Panc1 (cell line): ENCODE measurements around the gene UBE2L3. TPM values are rescaled to one million over a fixed set of nuclear protein-coding genes. Genes with fewer than 3 reads are reported as not detected.

ENCODE experiments used
- ATAC-seq: fragments of 200-7000 bp; cut with Tn5 transposase; 2 replicates; pipeline ENCODE4 v1.9.1; 2020; ENCODE audit warnings: mild to moderate bottlenecking, moderate library complexity
- BruUV-seq: library from RNA; stranded (reverse); fragments of 400-500 nt; replicated peaks from 2 replicates; lab custom pipeline; 2021; lab: Mats Ljungman, UMichigan
- CTCF ChIA-PET: fragments of 300-600 bp; sonication (Branson Sonifier 250); formaldehyde crosslinking; loops from one replicate; lab custom pipeline; 2022; ENCODE audit warnings: antibody characterized with exemption; lab: Charles Lee
- POLR2A ChIA-PET: fragments of 300-600 bp; sonication (Branson Sonifier 250); formaldehyde crosslinking; loops from one replicate; lab custom pipeline; 2022; ENCODE audit warnings: antibody characterized with exemption; lab: Charles Lee
- DNase-seq: peaks from one replicate; pipeline ENCODE4 v3.0.0-alpha.2; 2010; ENCODE audit warnings: low read depth, low spot score
- H3K27ac ChIP-seq: 2 replicates; pipeline ENCODE4 v1.5.1; 2011; ENCODE audit warnings: mild to moderate bottlenecking, low read length, inconsistent platforms
- H3K27me3 ChIP-seq: fragments of 200-500 bp; sonication (Bioruptor generic); 2 replicates; pipeline ENCODE4 v1.6.0; 2014; ENCODE audit warnings: low read length, inconsistent platforms; ENCODE audit not compliant: control insufficient read depth, insufficient read depth
- H3K36me3 ChIP-seq: fragments of 200-500 bp; sonication (Bioruptor generic); 2 replicates; pipeline ENCODE4 v1.5.1; 2014; ENCODE audit warnings: inconsistent platforms, mild to moderate bottlenecking, low read length, moderate library complexity; ENCODE audit not compliant: control insufficient read depth, insufficient read depth
- H3K4me1 ChIP-seq: 2 replicates; pipeline ENCODE4 v1.5.1; 2011; ENCODE audit warnings: inconsistent platforms, mild to moderate bottlenecking, low read length, moderate library complexity; ENCODE audit not compliant: control insufficient read depth, insufficient read depth
- H3K4me3 ChIP-seq, 2 experiments: 2 replicates each; pipeline ENCODE4 v1.5.1; 2011 to 2012; ENCODE audit warnings: low read depth in 2 of 2, low read length in 2 of 2, mild to moderate bottlenecking in 2 of 2, inconsistent platforms in 1 of 2, moderate library complexity in 1 of 2
- H3K9me3 ChIP-seq: fragments of 200-500 bp; sonication (Bioruptor generic); 2 replicates; pipeline ENCODE4 v1.5.1; 2014; ENCODE audit warnings: low read depth, mild to moderate bottlenecking, inconsistent platforms, low read length, moderate library complexity; ENCODE audit not compliant: control insufficient read depth, insufficient read depth
- POLR2AphosphoS5 ChIP-seq: IDR thresholded peaks from 2 replicates; pipeline ENCODE4 v1.6.1; 2012; ENCODE audit warnings: mild to moderate bottlenecking, low read depth, low read length, moderate library complexity
- SIN3A ChIP-seq: IDR thresholded peaks from 2 replicates; pipeline ENCODE4 v1.6.1; 2012; ENCODE audit warnings: low read depth, mild to moderate bottlenecking, low read length, moderate library complexity, borderline replicate concordance; ENCODE audit not compliant: insufficient read depth
- TCF7L2 ChIP-seq: IDR thresholded peaks from 2 replicates; pipeline ENCODE4 v1.6.1; 2011; ENCODE audit warnings: mild to moderate bottlenecking, low read depth, low read length, inconsistent platforms
- in situ Hi-C: cut with HindIII; loops from 2 replicates; pipeline ENCODE4 v1.10.0; 2016; ENCODE audit warnings: low sequenced_read_pairs, low pct_unique_long_range_greater_than_20kb
- intact Hi-C: fragments of 100-400 bp; cut with micrococcal nuclease; formaldehyde crosslinking; loops from one replicate; pipeline ENCODE4 v1.10.0; 2022; ENCODE audit not compliant: unreplicated experiment
- total RNA-seq: library from RNA; stranded (reverse); gene quantifications from one replicate; pipeline ENCODE4 v1.2.1, GENCODE V29; 2021; ENCODE audit not compliant: unreplicated experiment
- TF ChIP-seq, protein P1 (sequence below), 2 experiments: IDR thresholded peaks; 2 replicates each; pipeline ENCODE4 v1.6.1; 2011 to 2012; ENCODE audit warnings: low read depth in 2 of 2, control low read depth in 1 of 2, low read length in 1 of 2, mild to moderate bottlenecking in 1 of 2, moderate library complexity in 1 of 2; ENCODE audit not compliant: insufficient read depth in 1 of 2

Gene UBE2L3
- total RNA-seq, 1 experiment from 2014 or later: 51.1 TPM

DNA sequence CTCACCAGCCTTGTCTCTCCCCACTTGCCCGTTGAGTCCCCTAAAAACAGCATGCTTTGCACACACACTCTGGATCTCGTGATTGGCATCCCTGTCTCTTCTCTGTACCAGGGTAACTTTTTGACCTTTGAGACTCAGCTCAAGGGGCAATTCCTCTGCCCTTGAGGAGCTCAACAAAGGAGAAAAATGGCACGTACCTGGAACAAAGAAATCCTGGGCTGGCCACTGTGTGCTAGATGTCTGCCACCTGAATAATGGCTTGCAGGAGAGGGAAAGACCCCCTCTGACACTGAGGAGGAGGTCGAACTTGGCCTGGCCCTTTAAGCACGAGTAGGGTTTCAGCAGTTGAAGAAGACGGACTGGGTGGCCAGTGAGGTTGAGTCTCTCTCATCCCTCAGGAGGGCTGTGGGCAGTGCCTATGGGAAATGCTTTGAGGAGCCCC, 5.8 kb downstream of the UBE2L3 start:
- H3K36me3 ChIP-seq: peaks cover 4% of the 10 kb centered on the region
- ATAC-seq (no peak), DNase-seq (no peak)
- BruUV-seq: no TSS peak
- H3K9me3 ChIP-seq: no peaks in the 10 kb centered on the region
- no peak overlapping the region; the same call in 1 of the 2 replicates for H3K27ac ChIP-seq
- in situ Hi-C loops: no loop called here
- intact Hi-C loops: no loop called here
- H3K27me3 ChIP-seq: no peaks in the 10 kb centered on the region
- TF ChIP-seq TCF7L2 (no peak), SIN3A (no peak)
- TF ChIP-seq, protein P1, sequence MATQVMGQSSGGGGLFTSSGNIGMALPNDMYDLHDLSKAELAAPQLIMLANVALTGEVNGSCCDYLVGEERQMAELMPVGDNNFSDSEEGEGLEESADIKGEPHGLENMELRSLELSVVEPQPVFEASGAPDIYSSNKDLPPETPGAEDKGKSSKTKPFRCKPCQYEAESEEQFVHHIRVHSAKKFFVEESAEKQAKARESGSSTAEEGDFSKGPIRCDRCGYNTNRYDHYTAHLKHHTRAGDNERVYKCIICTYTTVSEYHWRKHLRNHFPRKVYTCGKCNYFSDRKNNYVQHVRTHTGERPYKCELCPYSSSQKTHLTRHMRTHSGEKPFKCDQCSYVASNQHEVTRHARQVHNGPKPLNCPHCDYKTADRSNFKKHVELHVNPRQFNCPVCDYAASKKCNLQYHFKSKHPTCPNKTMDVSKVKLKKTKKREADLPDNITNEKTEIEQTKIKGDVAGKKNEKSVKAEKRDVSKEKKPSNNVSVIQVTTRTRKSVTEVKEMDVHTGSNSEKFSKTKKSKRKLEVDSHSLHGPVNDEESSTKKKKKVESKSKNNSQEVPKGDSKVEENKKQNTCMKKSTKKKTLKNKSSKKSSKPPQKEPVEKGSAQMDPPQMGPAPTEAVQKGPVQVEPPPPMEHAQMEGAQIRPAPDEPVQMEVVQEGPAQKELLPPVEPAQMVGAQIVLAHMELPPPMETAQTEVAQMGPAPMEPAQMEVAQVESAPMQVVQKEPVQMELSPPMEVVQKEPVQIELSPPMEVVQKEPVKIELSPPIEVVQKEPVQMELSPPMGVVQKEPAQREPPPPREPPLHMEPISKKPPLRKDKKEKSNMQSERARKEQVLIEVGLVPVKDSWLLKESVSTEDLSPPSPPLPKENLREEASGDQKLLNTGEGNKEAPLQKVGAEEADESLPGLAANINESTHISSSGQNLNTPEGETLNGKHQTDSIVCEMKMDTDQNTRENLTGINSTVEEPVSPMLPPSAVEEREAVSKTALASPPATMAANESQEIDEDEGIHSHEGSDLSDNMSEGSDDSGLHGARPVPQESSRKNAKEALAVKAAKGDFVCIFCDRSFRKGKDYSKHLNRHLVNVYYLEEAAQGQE (IDR thresholded peaks at IDR 0.05; ENCODE audit: insufficient read depth in 1 of 2, low read depth in 2 of 2, low read length in 1 of 2): no peak
- POLR2A ChIA-PET: no interaction called here
- CTCF ChIA-PET: no interaction called here
- peaks cover 50% of the 10 kb centered on the region for H3K4me1 ChIP-seq
- no peak overlapping the region for H3K4me3 ChIP-seq

DNA sequence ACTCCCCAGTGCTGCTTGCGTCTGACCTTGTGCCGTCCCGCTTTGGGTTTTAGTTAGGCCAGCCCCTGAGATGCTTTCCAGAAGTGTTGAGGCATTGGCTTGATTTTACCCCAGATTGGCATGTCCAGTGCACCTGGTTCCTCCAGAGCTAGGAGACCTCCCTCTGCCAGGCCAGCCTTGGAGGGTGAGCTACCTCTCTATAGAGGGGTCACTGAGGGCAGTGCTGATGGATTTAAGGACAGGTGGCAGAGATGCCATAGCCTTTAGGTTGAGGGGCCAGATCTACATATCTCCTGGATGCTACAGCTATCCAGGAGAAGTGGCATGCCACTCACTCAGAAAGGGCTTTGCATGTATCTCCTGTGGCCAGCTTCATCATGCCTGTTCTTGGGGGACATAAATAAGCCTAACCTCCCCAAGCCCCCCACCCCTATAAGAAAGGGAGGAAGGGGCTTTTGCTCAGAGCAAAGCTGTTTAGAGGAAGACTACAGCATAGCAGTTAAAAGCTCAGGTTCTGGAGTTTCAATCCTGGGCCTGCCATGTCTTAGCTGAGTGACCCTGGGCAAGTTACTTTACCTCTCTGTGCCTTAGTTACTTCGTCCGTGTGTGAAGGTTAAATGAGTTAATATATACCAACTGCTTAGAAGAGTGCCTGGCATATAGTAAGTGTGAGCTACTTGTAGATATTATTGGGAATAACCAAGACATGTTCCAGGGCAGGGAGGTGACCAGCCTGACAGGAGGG, 6.4 kb downstream of the UBE2L3 start:
- peaks cover 53% of the 10 kb centered on the region for H3K4me1 ChIP-seq
- no peak overlapping the region for H3K4me3 ChIP-seq
- no peaks in the 10 kb centered on the region for H3K9me3 ChIP-seq
- intact Hi-C loops (no loop called here), in situ Hi-C loops (no loop called here)
- H3K36me3 ChIP-seq: no peaks in the 10 kb centered on the region; the same call in 1 of the 2 replicates
- DNase-seq (no peak), ATAC-seq (no peak)
- H3K27ac ChIP-seq: no peak overlapping the region
- TF ChIP-seq POLR2AphosphoS5: no peak
- no peak for TF ChIP-seq SIN3A
- TF ChIP-seq, protein P1 (IDR thresholded peaks at IDR 0.05; ENCODE audit: insufficient read depth in 1 of 2, low read depth in 2 of 2, low read length in 1 of 2): no peak
- no TSS peak for BruUV-seq
- ChIA-PET POLR2A (interaction anchor here (0.8 kb wide), 1 partner anchor 11 kb away, joined by 3 read pairs; no protein-coding TSS in a partner anchor), CTCF (no interaction called here)
- no peaks in the 10 kb centered on the region for H3K27me3 ChIP-seq
